Thyroid gland (tissue), 4 donors: Measurements from ENCODE around the gene CACNA1S.

Experiments used
- CTCF ChIP-seq, 6 experiments: fragments of 200-600 bp in 3 of 6; fragments of 450-650 bp in 3 of 6; sonication (generic) in 3 of 6; IDR thresholded peaks; one replicate each; pipeline ENCODE4 v1.5.1; 2016 to 2019; ENCODE audit warnings: antibody characterized with exemption in 6 of 6, mild to moderate bottlenecking in 2 of 6, inconsistent platforms in 1 of 6, moderate library complexity in 1 of 6
- POLR2A ChIP-seq, 2 donors: fragments of 450-650 bp; IDR thresholded peaks; one replicate each; pipeline ENCODE4 v1.6.1; 2017; ENCODE audit warnings: antibody characterized with exemption in 2 of 2, mild to moderate bottlenecking in 2 of 2, moderate library complexity in 1 of 2

DNA sequence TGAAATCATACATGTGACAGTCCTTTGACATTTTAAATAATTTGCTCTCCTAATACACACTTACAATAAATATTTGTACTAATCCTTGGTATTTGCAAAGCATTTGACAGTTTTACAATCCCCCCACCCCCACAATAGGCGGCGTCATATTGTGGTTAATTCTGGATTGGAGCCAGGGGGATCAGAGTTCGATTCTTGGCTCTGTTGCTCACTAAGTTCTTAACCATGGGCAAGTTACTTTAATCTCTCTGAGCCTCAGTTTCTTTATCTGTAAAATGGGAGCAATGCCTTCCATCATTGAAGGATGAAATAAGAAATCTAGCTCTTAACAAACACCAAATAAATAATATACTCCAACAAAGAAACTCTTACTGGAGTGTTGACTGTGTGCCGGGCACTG lies 23.8 kb downstream of the CACNA1S start:
- TF ChIP-seq CTCF (IDR thresholded peaks at IDR 0.05) (no peak), POLR2A (IDR thresholded peaks at IDR 0.05) (no peak)
